Endothelial cell of umbilical vein (primary cell): Measurements from ENCODE around the gene CCDC106. TPM values are rescaled to one million over a fixed set of nuclear protein-coding genes. Genes with fewer than 3 reads are reported as not detected.

Source experiments
- BruUV-seq: library from RNA; stranded (reverse); fragments of 400-500 nt; replicated peaks from 2 replicates; lab custom pipeline; 2021; lab: Mats Ljungman, UMichigan
- CTCF ChIA-PET: fragments of 300-600, 350-600 bp; sonication (Branson Sonifier 250); formaldehyde crosslinking; loops from one replicate; lab custom pipeline; 2021; ENCODE audit warnings: antibody characterized with exemption, inconsistent platforms; lab: Charles Lee
- POLR2A ChIA-PET: fragments of 300-600, 350-600 bp; sonication (Branson Sonifier 250); formaldehyde crosslinking; loops from one replicate; lab custom pipeline; 2021; ENCODE audit warnings: antibody characterized with exemption, inconsistent platforms; lab: Charles Lee
- DNase-seq: peaks from one replicate; pipeline ENCODE4 v3.0.0-alpha.2; 2011; ENCODE audit warnings: low read depth, low spot score
- FAIRE-seq: peaks from 2 replicates; lab custom pipeline; 2011; peaks lifted over from hg19 to GRCh38; lab: Jason Lieb, UNC
- H2AFZ ChIP-seq: 2 replicates; pipeline ENCODE4 v1.6.0; 2012; ENCODE audit warnings: low read depth, low read length, control low read depth, inconsistent platforms
- H3K27ac ChIP-seq: 2 replicates; pipeline ENCODE4 v1.5.1; 2011; ENCODE audit warnings: low read depth, mild to moderate bottlenecking, control low read depth, low read length, moderate library complexity; ENCODE audit not compliant: insufficient read depth
- H3K27me3 ChIP-seq, 2 experiments: 2 replicates each; pipeline versions ENCODE4 v1.6.0 to v1.6.1; 2011; ENCODE audit warnings: low read length in 2 of 2, mixed read lengths in 1 of 2; ENCODE audit not compliant: control insufficient read depth in 2 of 2, insufficient read depth in 2 of 2
- H3K36me3 ChIP-seq, 2 experiments: 2 replicates in 1 of 2; 3 replicates in 1 of 2; pipeline ENCODE4 v1.5.1; 2011; ENCODE audit warnings: low read length in 2 of 2, mild to moderate bottlenecking in 1 of 2, moderate library complexity in 1 of 2; ENCODE audit not compliant: control insufficient read depth in 2 of 2, insufficient read depth in 2 of 2; ENCODE audit errors: extremely low read depth in 1 of 2
- H3K4me1 ChIP-seq: 3 replicates; pipeline ENCODE4 v1.5.1; 2011; ENCODE audit warnings: mild to moderate bottlenecking, low read length; ENCODE audit not compliant: control insufficient read depth, insufficient read depth; ENCODE audit errors: extremely low read depth
- H3K4me2 ChIP-seq: 2 replicates; pipeline ENCODE4 v1.6.1; 2011; ENCODE audit warnings: low read length, control low read depth, mixed read lengths; ENCODE audit not compliant: insufficient read depth
- H3K4me3 ChIP-seq, 3 experiments: fragments of 200-600 bp in 1 of 3; sonication (generic), shearing (Covaris generic) in 1 of 3; replicated peaks in 1 of 3; 2 replicates each; pipeline ENCODE4 v1.5.1; 2011 to 2016; ENCODE audit warnings: control low read depth in 3 of 3, low read length in 3 of 3, mild to moderate bottlenecking in 2 of 3, inconsistent platforms in 1 of 3, low read depth in 1 of 3, moderate library complexity in 1 of 3; ENCODE audit not compliant: insufficient read depth in 1 of 3
- H3K79me2 ChIP-seq: 2 replicates; pipeline ENCODE4 v1.6.0; 2012; ENCODE audit warnings: low read length, inconsistent platforms; ENCODE audit not compliant: control insufficient read depth, insufficient read depth
- H3K9ac ChIP-seq: replicated peaks from 2 replicates; pipeline ENCODE3; 2011; ENCODE audit warnings: low read length, control low read depth; ENCODE audit not compliant: insufficient read depth; ENCODE audit errors: extremely low read depth
- H3K9me1 ChIP-seq: replicated peaks from 3 replicates; pipeline ENCODE4 v1.6.0; 2011; ENCODE audit warnings: mild to moderate bottlenecking, low read length; ENCODE audit not compliant: control insufficient read depth, insufficient read depth; ENCODE audit errors: extremely low read depth
- H3K9me3 ChIP-seq: replicated peaks from 2 replicates; pipeline ENCODE4 v1.5.1; 2012; ENCODE audit warnings: low read length, inconsistent platforms; ENCODE audit not compliant: control insufficient read depth, insufficient read depth
- H4K20me1 ChIP-seq: replicated peaks from 2 replicates; pipeline ENCODE3; 2011; ENCODE audit warnings: mild to moderate bottlenecking, low read length; ENCODE audit not compliant: control insufficient read depth, insufficient read depth; ENCODE audit errors: extremely low read depth
- CTCF ChIP-seq, 2 donors: IDR thresholded peaks; 1 replicate in 1 of 2; 2 replicates in 1 of 2; pipeline ENCODE4 v1.5.1; 2011; ENCODE audit warnings: low read length in 2 of 2, mild to moderate bottlenecking in 2 of 2, moderate library complexity in 2 of 2, control low read depth in 1 of 2, inconsistent platforms in 1 of 2, low read depth in 1 of 2; ENCODE audit not compliant: insufficient read depth in 1 of 2; ENCODE audit errors: extremely low read depth in 1 of 2
- EZH2 ChIP-seq: IDR thresholded peaks from 2 replicates; pipeline ENCODE4 v1.6.1; 2012; ENCODE audit warnings: borderline replicate concordance, low read depth, mild to moderate bottlenecking, moderate library complexity, low read length, inconsistent platforms; ENCODE audit not compliant: severe bottlenecking
- FOS ChIP-seq: IDR thresholded peaks from 2 replicates; pipeline ENCODE4 v1.6.1; 2011; ENCODE audit warnings: mild to moderate bottlenecking, low read length, moderate library complexity, borderline replicate concordance; ENCODE audit not compliant: insufficient read depth
- GATA2 ChIP-seq: IDR thresholded peaks from 2 replicates; pipeline ENCODE4 v1.7.0; 2011; ENCODE audit warnings: low read depth, mild to moderate bottlenecking, moderate library complexity, mixed read lengths, low read length; ENCODE audit not compliant: insufficient read length, insufficient read depth
- JUN ChIP-seq: IDR thresholded peaks from 2 replicates; pipeline ENCODE4 v1.6.1; 2011; ENCODE audit warnings: borderline replicate concordance, low read depth; ENCODE audit not compliant: insufficient read length, insufficient read depth
- MAX ChIP-seq: IDR thresholded peaks from 2 replicates; pipeline ENCODE4 v1.6.1; 2011; ENCODE audit not compliant: insufficient read depth, insufficient read length
- POLR2AphosphoS5 ChIP-seq: IDR thresholded peaks from 2 replicates; pipeline ENCODE4 v1.6.1; 2012; ENCODE audit warnings: low read depth, mild to moderate bottlenecking, control low read depth, low read length, moderate library complexity; ENCODE audit not compliant: insufficient read depth
- dilution Hi-C: fragments of 300-500 bp; cut with MboI; formaldehyde crosslinking; loops from one replicate; pipeline ENCODE4 v1.15.0; 2019; ENCODE audit warnings: low sequenced_read_pairs; ENCODE audit not compliant: extremely low pct_ligation_motif_present
- intact Hi-C: fragments of 100-400 bp; cut with micrococcal nuclease; formaldehyde crosslinking; loops from one replicate; pipeline ENCODE4 v1.10.0; 2022
- polyA plus RNA-seq, 4 experiments: library from polyadenylated mRNA; depleted of rRNA in 3 of 4; stranded (reverse) in 3 of 4; unstranded in 1 of 4; fragments of >200 nt; gene quantifications; 2 replicates each; pipeline versions ENCODE4 v1.2.1 to v1.2.3, GENCODE V29; 2011 to 2012; ENCODE audit warnings: missing spikeins in 1 of 4
- total RNA-seq: library from RNA; stranded (reverse); gene quantifications from 2 replicates; pipeline ENCODE4 v1.2.3, GENCODE V29; 2021

Gene CCDC106
- total and polyA plus RNA-seq, 2 donors (not counting 3 experiments of a cell fraction or from before 2014, with no cell fraction given): 11.8 to 12.0 TPM

- Histone ChIP-seq H2AFZ (no peak overlapping the region), H3K27me3 (no peaks in the 10 kb centered on the region), H4K20me1 (no peaks in the 10 kb centered on the region), H3K27ac (no peak overlapping the region), H3K79me2 (peaks cover 26% of the 10 kb centered on the region), H3K4me1 (peaks cover 23% of the 10 kb centered on the region), H3K9ac (no peak overlapping the region), H3K36me3 (no peaks in the 10 kb centered on the region), H3K9me1 (no peaks in the 10 kb centered on the region), H3K4me2 (no peak overlapping the region), H3K9me3 (no peaks in the 10 kb centered on the region), H3K4me3 (no peak overlapping the region)
- POLR2A ChIA-PET: no interaction called here
- CTCF ChIA-PET: interaction anchor here (0.8 to 1.4 kb wide), 3 partner anchors 10 to 17 kb away, joined by 3 to 4 read pairs (median 3); partner anchors contain the start of gene CCDC106
- FAIRE-seq (no peak), DNase-seq (no peak)
- BruUV-seq: no TSS peak
- intact Hi-C loops (no loop called here), dilution Hi-C loops (no loop called here)
- TF ChIP-seq MAX (no peak), POLR2AphosphoS5 (no peak), EZH2 (no peak), FOS (no peak), GATA2 (no peak), CTCF (IDR thresholded peaks at IDR 0.05; ENCODE audit: extremely low read depth in 1 of 2, insufficient read depth in 1 of 2, low read depth in 1 of 2, low read length in 2 of 2) (no peak), JUN (no peak)
Measured at GRCh38 chr19:55637534-55637933, 10.5 kb upstream of the CCDC106 start.
